Stimulated activated CD8-positive, alpha-beta memory T cell treated with anti-CD3 and anti-CD28 coated beads, Interleukin-12 subunit alpha, Interleukin-12 subunit beta, amount 100 ng/mL, for 24 hours (primary cell): ENCODE results near the gene SLIT3.

ENCODE experiments used
- DNase-seq: peaks from one replicate; pipeline ENCODE4 v3.0.0-alpha.2; 2020; ENCODE audit errors: extremely low read depth

SLIT3 gene

DNA sequence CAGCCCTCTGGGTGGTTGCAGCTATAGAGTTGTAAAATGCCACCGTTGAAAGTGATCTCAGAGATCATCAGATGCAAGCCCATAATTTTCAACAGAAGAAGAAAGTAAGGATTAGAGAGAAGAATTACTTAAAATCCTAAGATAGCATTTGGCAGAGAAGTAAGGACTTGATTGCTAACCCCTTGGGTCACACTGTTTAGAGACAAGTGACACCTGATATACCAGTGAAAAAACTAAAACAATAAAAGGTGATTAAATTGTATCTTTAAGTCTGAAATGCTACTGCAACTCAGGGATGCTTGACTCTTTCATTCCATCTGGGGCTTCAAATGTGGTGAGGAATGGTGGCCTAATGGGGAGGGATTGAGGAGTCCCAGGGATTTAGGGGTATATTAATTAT is 440.9 kb downstream of the SLIT3 start:
- DNase-seq = no peak

GRCh38 chr5:168859471-168859870 is 441.5 kb downstream of the SLIT3 start:
- no peak for DNase-seq

GRCh38 chr5:168858994-168859393 is 441.9 kb downstream of the SLIT3 start:
- no peak for DNase-seq

GRCh38 chr5:168858371-168858770 is 442.6 kb downstream of the SLIT3 start:
- DNase-seq = no peak

DNA sequence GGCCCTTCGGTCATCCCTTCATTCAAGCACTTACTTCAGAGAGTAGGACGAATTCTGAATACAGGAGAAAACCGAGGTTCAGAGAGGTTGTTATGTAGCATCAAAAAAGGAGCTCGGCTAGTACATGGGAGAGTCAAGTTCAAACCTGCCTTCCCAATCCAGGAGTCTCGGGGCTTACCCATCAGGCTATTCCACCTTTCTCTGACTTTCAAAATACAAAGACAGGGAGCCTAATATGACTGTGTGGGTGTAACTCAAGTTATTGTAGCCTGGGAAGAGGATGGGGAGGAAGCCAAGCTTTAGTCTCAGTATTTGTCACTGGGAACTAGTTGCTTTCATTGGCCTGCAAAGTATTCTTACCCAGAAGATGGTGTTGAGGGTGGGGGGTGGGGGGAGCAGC is 447.0 kb downstream of the SLIT3 start:
- no peak for DNase-seq

GRCh38 chr5:168852329-168852728 is 448.6 kb downstream of the SLIT3 start:
- no peak for DNase-seq

- DNase-seq = no peak
Observed at GRCh38 chr5:168851902-168852321, 449.0 kb downstream of the SLIT3 start.

- no peak for DNase-seq
Observed at GRCh38 chr5:168850683-168851082, 450.3 kb downstream of the SLIT3 start.

DNA sequence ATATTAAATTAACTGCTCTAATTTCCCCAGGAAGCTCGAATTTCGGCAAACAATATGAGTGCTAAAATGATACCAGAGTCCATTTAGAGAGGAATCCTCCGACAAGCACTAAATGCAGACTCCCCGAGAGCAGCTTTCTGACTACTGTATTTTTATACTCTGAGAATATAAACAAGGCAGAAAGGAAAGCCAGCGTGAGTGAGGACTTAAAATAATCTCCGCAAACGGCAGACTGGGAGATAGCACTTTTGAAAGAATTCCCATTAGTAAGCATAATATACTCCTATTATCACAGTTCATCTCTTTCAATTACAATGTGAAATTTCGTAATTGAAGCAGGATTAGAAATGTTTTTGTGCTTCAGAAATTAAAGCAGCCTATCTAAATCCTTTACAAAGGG is 452.4 kb downstream of the SLIT3 start:
- DNase-seq = no peak

DNA sequence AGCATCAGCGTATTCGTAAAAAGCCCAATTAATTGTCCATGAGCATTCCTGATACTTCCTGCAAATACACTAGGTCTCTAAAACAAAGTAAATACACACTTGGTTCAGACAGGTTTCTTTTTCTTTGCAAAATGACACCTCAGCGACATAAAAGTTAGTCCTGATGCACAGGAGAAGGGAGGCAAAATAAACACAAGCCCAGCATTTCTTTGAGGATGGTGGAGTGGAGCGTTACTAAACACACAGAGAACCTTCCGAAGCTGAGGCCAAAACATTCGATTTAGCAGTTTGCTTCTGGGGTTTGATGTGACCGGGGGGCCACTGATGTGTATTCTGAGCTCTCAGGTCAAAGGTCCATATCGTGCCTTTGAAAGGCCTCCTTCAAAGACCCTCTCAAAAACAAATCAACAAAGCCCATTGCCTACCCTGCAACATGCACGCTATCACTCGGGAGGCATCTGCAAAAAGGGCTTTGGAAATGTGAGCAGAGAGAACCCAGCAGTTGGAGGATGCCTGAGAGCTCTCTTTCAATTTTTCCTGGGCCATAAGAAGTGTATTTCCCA is 453.3 kb downstream of the SLIT3 start:
- no peak for DNase-seq

DNA sequence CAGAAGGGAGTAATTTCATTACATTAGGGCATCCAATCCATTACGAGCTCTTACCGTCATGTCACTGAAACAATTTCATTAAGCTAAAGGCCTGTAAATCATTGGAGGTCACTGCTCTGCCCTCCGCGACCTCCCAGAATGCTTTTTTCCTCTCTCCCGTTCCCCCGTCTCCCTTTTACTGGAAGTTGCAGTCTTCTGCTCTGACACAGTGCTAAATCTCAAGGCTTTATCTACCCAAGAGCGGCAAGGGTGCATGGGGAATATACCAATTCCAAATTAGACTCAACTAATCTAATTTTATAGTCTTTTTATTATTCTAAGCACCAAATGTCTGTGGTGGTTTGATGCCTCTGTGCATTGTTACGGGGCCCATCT is 456.0 kb downstream of the SLIT3 start:
- DNase-seq = no peak

- no peak for DNase-seq
Observed at GRCh38 chr5:168844016-168844921, 456.7 kb downstream of the SLIT3 start.

GRCh38 chr5:168843277-168844015 is 457.5 kb downstream of the SLIT3 start:
- no peak for DNase-seq

DNA sequence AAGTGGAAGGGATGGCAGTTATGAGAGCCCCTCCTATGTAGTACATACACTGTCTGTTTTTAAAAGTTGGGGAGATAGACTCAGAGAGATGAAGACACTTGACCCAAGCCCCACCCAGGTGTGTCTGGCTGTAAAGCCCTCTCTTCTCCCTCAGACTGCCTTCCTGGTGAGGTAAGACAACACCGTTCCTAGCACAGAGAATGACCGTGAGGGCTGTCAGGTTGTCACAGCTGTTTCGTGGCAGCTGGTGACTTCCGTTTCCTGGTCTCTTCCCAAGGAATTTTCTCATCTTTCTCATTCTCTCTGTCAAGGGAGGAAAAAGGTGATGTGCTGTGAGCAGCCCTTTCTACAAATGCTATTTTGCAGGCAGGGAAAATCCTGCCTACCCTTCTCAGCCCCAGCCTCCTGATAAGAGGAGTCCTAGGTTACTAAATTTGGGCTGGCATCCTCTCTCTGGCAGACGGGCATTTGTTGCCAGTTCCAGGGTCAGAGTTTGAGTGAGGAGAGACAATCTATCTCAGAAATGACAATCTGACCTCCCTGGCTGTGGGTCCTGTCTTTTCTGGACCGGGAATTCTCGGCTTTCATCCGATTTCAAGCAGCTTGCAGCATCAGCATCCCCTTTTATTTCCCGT is 458.3 kb downstream of the SLIT3 start:
- no peak for DNase-seq

- no peak for DNase-seq
Observed at GRCh38 chr5:168837852-168838251, 463.1 kb downstream of the SLIT3 start.

DNA sequence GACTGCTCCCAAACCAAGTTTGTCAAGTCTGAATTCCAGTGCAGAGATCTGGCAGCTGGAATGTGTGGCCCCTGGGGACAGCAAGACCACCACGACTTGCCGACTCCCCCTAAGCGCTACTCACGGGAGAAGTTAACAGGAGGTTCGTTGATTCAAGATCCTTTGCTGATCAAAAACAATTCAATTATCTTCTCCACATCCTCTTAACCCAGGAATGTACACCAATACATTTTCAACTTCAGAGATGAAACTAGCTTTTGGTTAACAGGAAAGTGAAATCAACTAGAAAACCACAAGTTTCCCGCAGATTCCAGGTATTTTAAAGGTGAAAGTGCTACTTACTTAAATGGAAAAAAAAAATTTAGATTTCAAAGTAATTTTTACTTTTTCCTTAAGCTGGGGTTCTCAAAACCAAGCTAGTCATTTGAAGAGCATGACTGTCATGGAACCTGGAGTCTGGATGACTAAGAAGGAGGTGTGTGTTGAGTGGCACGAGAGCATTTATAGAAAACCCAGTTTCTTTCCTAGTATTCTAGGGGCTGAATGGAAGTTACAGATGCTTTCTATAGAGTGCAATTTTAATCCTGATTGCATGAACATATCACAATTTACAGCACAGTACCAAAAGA is 464.2 kb downstream of the SLIT3 start:
- no peak for DNase-seq

DNA sequence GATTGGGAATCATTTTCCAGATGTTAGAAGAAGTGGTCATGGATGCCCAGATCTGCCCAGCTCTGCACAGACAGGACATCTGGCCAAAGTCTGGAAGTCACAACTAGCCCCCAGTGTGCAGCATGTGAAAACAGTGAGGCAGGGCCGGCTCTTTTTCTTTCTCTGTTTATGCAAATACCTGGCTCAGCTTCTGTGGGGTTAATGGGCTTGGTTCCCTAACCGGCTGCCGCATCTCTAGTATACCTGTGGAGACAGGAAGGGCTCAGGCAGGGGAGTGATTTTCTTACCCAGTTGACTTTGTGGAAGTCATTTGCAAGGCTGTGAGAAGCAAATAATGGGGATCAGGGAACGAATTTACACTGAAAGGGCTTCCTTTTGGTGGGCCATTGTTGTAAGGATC is 467.0 kb downstream of the SLIT3 start:
- no peak for DNase-seq

- DNase-seq = no peak
Observed at GRCh38 chr5:168833383-168833782, 467.6 kb downstream of the SLIT3 start.

GRCh38 chr5:168832308-168832707 is 468.6 kb downstream of the SLIT3 start:
- no peak for DNase-seq

DNA sequence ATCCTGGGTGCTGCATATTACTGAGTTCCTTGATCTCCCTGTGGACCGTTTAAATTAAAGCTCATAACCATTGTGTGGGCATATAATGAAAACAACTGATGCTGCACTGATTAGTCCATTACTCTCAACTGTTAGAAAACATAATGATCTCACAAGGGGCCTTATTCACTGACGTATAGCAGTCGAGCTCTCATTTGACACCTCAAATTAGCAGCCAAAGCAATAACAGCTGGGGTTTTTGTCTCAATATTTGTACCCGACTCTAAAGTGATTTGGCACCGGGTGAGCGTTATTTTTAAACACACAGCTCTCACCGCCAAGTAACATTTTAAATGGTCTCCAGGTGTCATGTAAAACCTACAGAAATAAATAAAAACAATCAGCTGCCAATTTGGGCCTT is 469.6 kb downstream of the SLIT3 start:
- no peak for DNase-seq

- no peak for DNase-seq
Observed at GRCh38 chr5:168830833-168831232, 470.1 kb downstream of the SLIT3 start.

GRCh38 chr5:168829922-168830417 is 471.0 kb downstream of the SLIT3 start:
- no peak for DNase-seq
